LNCAP (cell line): ENCODE measurements around the gene HDAC4.

Experiments used
- CTCF ChIP-seq: fragments of 450-650 bp; IDR thresholded peaks from 2 replicates; pipeline ENCODE4 v1.5.1; 2017; ENCODE audit warnings: mild to moderate bottlenecking

Gene HDAC4

DNA sequence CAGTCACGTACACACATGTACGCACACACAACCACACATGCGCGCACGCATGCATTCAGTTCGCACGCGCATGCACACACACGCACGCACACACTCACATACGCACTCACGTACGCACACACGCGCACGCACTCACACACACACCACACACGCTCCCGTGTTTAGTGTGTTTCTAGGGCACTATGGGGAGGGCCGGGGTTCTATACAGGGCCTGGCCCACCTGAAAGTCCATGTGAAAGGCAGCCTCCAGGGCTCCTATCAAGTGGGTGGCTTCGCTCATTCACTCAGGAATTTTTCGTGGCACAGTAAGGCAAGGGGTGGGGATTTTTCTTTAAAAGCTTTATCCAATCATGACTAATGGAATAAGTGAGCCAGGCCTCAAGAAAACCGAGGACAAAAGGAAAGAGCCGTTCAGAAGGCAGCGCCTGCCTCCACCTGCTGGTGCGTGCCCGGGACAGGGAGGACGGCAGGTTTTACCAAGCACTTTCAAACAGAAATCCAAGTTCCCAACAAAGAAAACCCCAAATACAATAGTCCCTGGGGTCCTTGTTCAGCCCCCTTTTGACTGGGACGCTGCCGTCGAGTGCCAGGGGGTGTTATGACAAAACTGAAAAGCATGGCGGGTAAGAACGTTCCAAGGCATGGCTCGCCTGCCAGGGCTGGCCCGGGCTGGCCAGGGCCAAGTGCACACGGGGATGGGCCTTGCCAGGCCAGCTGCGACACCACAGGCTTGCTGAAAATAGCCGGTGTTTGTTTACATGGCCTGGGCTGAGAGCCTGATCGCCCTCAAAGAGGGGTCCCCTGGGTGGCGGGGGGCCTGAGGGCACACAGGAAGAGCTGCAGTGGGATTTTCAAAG lies 110.0 kb downstream of the HDAC4 start:
- no peak for TF ChIP-seq CTCF

- TF ChIP-seq CTCF = no peak
Measured at GRCh38 chr2:239289545-239289944, 111.3 kb downstream of the HDAC4 start.

DNA sequence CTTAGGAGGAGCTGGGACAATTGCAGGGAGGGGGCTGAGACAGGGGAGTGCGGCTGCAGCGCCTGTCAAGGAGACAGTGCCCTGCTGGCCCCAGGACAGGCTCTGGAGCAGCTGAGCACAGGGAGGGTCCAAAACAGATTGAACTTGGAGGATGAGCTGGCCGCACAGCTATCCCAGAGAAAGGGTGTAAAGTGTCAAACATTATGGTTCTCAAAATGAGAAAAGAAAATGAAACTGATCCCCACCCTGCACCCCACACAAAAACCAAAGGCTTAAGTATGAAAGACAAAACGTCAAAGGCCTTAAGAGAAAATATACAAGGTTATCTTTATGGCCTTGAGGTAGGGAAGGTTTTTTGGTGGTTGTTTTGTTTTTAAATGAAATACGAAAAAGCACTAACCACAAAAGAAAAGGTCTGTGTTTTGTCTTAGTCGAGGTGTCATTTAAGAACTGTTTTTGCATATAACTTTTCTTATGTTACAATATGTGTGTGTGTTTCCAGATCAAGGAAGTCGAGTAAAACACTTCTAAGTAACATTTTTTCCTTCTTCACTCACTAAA lies 111.8 kb downstream of the HDAC4 start:
- TF ChIP-seq CTCF = no peak

DNA sequence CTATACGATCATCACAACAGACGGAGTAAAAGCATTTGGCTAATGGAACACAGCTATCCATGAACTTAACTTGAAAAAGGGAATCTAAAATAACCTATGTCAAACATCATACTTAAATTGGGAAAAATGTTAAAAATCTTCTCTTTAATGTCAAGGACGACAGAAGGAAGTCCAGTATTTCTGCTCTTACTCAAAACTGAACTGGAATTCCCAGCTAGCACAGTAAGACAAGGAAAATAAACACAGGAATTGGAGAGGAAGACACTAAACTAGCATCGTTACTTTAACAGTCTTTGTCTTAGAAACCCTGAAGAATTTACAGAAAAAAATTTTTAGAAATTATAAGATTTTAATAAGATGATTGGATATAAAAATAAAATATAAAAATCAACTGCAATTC lies 112.6 kb downstream of the HDAC4 start:
- TF ChIP-seq CTCF = no peak

DNA sequence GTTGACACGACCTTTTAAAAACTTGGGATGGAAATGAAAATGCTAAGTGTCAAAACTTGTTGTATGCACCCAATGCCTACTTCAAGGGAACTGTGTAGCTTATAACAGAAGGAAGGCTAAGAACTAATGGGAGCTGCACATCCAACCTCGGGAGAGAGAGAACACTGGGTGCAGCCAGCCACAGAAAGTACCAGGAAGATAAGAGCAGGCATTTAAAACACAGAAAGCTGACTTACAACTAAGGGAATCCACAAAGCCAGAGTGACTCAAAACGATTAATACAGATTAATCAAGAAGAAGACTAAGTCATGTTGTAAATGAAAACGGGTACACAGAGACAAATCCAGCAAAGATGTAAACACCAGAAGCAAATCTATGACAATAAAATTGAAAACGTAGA lies 113.4 kb downstream of the HDAC4 start:
- TF ChIP-seq CTCF = no peak

DNA sequence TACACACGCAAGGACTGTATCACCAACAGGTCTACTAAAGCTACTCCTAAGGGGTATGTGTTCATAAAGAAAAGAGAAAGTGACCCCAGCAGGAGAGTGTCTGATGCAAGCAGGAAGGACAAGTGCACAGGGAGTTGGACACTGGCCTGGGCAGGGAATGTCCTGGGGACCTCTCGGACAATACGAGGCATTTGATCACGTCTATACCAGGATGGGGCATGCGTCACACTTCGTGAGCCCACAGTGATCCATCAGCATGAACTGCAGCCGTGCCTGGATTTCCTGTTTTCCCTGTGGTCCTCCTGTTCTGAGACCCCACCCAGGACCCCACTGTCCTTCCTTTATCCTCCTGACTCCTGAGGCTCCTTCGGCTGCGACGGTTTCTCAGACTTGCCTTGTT lies 113.9 kb downstream of the HDAC4 start:
- no peak for TF ChIP-seq CTCF

DNA sequence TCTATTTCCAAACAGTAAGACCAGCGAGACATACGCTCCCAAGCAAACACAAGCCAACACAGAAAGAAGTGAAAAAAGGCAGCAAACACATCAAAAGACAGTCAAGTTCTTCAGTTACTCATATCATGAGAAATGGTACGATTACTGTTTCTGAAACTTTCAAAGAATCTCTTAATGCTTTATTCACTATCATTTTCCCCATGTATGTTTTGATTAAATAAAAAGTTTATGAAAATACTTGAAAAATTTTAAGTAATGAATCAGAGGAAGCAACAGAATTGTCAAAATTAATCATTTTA lies 114.9 kb downstream of the HDAC4 start:
- no peak for TF ChIP-seq CTCF
